ENCODE results near the gene TULP4.
"Not testable (repeated sequence)": the region's sequence is repeated elsewhere in the genome, so short reads cannot be mapped to it uniquely, and the experiment has no call there.

Gene TULP4

DNA sequence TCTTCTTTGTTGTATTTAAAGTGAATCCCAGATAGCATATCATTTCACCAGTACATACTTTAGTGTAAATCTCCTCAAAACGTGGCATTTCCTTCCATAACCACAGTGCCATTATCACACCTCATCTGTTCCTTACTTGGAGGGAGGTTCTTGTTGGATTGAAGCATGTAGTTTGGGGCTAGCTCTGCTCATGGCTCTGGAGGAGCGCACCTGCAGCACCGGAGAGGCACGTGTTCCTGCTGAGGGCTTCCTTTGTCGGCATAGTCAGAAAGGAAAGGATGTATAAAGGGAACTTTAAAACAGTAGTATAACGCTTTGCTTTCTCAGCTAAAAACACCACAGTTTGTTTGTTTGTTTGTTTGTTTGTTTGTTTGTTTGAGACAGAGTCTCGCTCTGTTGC is 126.0 kb downstream of the TULP4 start:
- DNase-seq, result no peak

DNA sequence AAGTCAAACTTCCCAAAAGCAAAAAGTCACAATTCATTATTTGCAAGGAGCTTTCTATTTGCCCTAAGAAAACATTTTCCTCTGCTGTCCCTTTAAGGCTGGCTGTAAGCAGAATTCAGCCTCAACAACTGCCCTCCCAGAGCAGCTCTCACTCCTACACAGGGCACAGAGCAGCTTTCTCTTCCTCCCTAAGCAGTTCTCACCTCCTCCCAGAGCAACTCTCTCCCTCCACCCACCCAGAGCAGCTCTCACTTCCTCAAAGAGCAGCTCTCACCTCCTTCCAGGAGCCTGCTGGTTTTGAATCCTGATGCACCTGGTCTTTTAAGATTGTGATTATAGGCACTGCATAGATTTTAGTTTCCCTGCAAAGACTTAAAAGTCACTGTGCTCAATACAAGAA is 127.0 kb downstream of the TULP4 start:
- DNase-seq, result no peak

GRCh38 chr6:158441716-158442215 is 129.5 kb downstream of the TULP4 start:
- no peak for DNase-seq

DNA sequence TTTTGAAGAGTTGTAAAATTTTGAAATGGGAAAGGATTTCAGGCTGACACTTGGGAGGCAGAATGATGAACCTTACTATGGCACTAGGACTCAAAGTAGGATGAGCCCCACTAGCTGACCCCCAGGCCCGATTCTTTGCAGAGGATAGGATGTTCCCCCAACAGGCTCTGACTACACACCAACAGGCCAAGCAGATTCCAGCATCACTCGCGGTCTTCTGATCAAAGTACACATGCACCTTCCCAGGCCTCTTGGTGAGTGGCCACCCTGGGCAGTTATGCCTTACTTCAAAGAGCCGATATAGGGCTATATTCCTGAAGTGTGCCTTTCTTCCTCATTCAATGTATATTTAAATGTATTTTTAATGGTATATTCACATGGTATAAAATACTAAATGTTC is 130.0 kb downstream of the TULP4 start:
- DNase-seq, result no peak

DNA sequence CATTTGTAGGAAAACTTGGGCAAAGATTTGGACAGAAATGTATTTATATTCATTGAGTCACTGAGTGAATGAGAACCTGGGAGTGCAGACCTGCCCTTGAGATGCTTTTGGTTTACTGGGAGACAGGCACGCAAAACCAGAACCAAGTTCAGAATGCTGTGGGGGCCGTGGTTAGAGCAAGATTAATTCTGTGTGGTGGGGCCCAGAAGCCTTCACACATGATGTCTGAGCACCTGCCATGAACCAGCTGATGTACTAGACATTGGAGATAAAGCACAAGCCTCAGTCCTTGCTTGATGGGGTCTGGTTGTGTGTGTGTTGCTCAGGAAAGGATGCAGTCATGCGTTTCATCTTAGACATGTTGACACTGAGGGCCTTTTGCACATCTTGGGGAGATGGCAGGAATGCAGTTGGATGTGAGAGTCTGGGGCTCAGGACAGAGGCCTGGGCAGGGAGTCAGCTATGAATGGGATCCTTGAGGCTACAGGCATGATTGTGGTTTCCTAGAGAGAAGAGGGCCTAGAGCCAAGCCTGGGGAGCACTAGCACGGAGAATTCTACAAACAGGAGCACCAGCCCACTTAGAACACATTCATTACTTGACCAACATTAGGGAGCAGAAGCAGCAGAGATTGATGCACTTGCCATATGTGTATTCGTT is 133.3 kb downstream of the TULP4 start:
- no peak for DNase-seq

- DNase-seq, result no peak
These were observed 136.6 kb downstream of the TULP4 start for GRCh38 chr6:158448856-158449255.

GRCh38 chr6:158452191-158452590 is 139.9 kb downstream of the TULP4 start:
- DNase-seq, result no peak

DNA sequence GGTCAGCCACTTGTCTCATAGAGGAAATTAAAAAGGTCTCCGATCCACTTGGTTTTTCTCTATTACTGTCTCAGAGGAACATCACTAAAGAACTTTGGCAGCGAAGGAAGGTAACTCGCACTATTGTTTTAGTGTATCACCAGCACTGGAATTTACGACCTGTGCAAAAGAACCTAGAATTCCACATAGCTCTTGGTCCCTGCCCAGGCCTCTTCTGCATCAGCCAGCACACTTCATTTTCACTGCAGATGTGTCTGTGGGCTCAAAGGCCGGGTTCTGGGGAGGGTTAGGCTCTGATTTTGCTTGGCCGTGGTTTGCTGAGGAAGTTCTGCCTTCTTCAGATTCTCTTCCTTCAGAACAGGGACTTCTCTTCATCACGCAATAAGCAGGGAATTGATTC is 144.9 kb downstream of the TULP4 start:
- no peak for DNase-seq

- DNase-seq, result no peak
These were observed 145.5 kb downstream of the TULP4 start for GRCh38 chr6:158457616-158458278.

DNA sequence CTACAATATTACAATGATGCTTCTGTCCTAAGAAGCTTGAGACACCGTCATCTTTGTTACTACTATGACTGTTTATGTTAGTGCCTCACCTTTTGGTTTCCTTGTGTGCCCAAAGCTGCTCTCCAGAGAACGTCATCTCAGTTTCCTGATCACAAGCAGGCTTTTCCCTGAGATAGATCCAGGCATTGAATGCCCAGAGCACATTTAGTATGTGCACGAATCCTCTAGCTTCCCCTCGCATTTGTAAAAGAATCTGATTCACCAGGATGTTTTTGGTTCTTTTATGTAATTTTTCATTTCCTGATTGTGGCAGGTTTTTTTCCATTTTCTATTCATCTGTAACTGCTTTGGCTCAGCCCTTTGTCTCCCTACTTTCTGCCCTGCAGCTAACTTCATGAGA is 147.5 kb downstream of the TULP4 start:
- no peak for DNase-seq

DNA sequence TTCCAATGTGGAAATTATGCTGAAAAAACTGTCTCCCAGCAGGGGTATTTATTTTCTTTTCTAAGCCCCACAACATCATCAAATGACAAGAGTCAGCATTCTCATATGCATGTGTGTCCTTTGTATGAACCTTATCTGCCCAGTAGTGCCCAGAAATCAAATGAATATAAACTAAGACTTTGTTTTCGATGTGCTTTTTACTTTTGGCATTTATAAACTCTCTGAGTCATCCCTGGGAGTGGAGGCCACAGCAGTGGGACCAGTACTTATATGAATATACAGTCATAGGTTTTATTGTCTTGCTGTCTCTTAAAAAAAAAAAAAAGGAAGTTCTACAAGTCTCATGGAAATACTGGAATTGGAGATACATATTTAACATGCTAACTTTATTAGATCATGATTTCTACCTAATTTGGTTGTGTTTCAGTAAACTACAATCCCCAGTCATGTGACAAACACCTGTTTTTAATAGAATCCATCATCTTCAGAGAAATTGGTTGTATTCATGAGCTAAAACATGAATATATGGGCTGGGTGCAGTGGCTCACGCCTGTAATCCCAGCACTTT is 148.4 kb downstream of the TULP4 start:
- no peak for DNase-seq

- no peak for DNase-seq
These were observed 149.7 kb downstream of the TULP4 start for GRCh38 chr6:158461954-158462353.

- DNase-seq, result no peak
These were observed 152.2 kb downstream of the TULP4 start for GRCh38 chr6:158464483-158464882.

- no peak for DNase-seq
These were observed 153.0 kb downstream of the TULP4 start for GRCh38 chr6:158465257-158465656.

- no peak for DNase-seq
These were observed 153.5 kb downstream of the TULP4 start for GRCh38 chr6:158465747-158466146.

DNA sequence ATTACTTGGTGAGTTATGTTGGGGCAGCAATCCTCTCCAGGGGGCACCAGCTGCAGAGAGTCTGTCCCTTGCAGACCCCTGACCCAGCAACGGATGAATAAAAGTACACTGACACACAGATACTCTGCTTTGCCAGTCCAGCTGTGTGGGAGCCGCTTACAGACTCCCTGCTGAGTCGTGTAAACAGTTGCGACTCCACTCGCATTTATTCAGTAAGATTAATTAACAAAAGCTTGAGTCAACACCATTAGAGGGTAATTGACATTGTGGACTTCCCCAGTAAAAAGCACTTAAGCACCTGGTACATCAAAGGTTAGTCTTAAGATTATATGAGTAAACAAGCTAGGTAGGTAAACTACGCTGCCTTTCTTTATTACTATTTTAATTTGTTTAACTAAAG is 155.7 kb downstream of the TULP4 start:
- no peak for DNase-seq

- no peak for DNase-seq
These were observed 156.4 kb downstream of the TULP4 start for GRCh38 chr6:158468666-158469065.

- DNase-seq, result not testable (repeated sequence)
These were observed 157.8 kb downstream of the TULP4 start for GRCh38 chr6:158470023-158470422.

DNA sequence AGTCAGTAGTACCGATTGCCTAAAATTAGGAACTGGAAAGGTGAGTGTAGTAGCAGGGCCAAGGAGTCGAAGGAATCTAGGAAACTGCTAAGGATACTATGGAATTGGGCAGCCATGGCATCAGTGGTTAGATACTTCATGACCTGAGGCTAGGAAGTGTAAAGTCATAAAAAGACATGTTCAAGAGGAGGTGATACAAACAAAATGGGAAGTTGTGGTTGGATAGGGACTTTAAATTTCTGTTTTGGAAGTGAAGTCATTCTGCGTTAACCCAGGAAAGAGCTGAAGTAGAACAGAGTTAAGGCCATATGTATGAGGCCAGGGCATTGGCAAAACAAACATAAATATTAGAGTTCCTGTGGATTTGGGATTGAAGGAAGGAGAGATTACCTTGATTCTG is 159.1 kb downstream of the TULP4 start:
- no peak for DNase-seq

DNA sequence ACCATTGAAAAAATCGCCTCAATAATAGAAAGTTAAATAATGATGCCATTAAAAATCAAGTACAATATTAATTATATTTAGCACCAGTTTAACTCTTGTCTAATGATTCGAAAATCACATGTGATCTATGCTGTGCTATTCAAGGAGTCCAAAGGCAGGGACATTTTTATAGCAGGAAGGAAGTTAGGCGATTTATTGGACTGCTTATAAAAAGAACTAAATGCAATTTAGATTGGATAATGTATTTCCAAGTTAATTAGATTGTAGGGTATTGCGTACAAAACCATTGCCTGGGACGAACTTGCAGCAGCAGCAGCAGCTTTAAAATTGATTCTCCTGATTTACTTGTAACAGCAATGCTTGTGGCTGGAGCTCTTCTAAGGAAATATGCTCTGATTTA is 160.2 kb downstream of the TULP4 start:
- DNase-seq, result no peak

- no peak for DNase-seq
These were observed 162.7 kb downstream of the TULP4 start for GRCh38 chr6:158474961-158475343.

- DNase-seq, result no peak
These were observed 163.4 kb downstream of the TULP4 start for GRCh38 chr6:158475344-158476302.

DNA sequence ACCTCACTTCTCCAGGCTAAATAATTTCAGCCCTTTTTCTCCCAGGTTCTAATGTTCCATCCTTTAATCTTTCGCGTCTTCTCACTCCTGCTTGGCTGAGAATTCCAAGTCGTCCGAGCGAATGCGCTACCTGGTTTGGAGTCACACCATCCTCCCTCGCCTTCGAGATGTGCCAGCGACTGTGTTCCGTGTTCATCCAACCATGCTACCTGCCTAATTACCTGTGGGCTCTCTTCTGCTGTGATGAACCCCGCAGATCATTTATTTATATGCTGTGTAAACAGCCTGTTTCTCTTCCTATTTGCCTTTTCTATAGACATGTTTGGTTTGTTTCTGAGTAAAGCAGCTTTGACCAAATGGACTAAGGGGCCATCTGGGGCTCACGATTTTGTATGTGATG is 164.1 kb downstream of the TULP4 start:
- no peak for DNase-seq

Data from activated CD4-positive, alpha-beta T cell treated with anti-CD3 and anti-CD28 coated beads for 1 hour (primary cell).